Lower leg skin (tissue), 4 donors: ENCODE data around the gene GGA2. TPM values are rescaled to one million over a fixed set of nuclear protein-coding genes. Genes with fewer than 3 reads are reported as not detected.
"Not testable (repeated sequence)": the region's sequence is repeated elsewhere in the genome, so short reads cannot be mapped to it uniquely, and the experiment has no call there.

ENCODE experiments used
- DNase-seq, 2 donors: peaks; one replicate each; pipeline ENCODE4 v3.0.0-alpha.2; 2019; ENCODE audit warnings: low spot score in 2 of 2
- H3K4me3 ChIP-seq: fragments of 200-600 bp; sonication (generic); 2 replicates; pipeline ENCODE4 v1.5.1; 2017; ENCODE audit warnings: mild to moderate bottlenecking, low read depth; ENCODE audit not compliant: poor library complexity, severe bottlenecking
- POLR2A ChIP-seq, 2 donors: fragments of 450-650 bp; IDR thresholded peaks; one replicate each; pipeline ENCODE4 v1.6.1; 2016 to 2017; ENCODE audit warnings: antibody characterized with exemption in 2 of 2, mild to moderate bottlenecking in 1 of 2, moderate library complexity in 1 of 2
- WGBS, 2 donors: methylation state at CpG; one replicate each; pipeline ENCODE4 v1.1.5; 2018; 5-methylcytosine and 5-hydroxymethylcytosine counted together
- intact Hi-C: fragments of 100-400 bp; cut with DNase I; formaldehyde crosslinking; loops from one replicate; pipeline ENCODE4 v1.15.0; 2023; ENCODE audit warnings: low total_unique reads
- total RNA-seq, 4 donors: library from RNA; depleted of rRNA; stranded (reverse); fragments of >200 nt; gene quantifications; one replicate each; pipeline ENCODE4 v1.1.0, GENCODE V29; 2016
- TF ChIP-seq, protein P1 (sequence below), 3 donors: fragments of 450-650 bp; IDR thresholded peaks; one replicate each; pipeline ENCODE4 v1.5.1; 2016; ENCODE audit warnings: antibody characterized with exemption in 3 of 3, mild to moderate bottlenecking in 3 of 3, moderate library complexity in 2 of 3

GGA2 gene
- total RNA-seq, 4 donors from 2014 or later, result 40.7 to 80.4 (median 61.4) TPM

DNA sequence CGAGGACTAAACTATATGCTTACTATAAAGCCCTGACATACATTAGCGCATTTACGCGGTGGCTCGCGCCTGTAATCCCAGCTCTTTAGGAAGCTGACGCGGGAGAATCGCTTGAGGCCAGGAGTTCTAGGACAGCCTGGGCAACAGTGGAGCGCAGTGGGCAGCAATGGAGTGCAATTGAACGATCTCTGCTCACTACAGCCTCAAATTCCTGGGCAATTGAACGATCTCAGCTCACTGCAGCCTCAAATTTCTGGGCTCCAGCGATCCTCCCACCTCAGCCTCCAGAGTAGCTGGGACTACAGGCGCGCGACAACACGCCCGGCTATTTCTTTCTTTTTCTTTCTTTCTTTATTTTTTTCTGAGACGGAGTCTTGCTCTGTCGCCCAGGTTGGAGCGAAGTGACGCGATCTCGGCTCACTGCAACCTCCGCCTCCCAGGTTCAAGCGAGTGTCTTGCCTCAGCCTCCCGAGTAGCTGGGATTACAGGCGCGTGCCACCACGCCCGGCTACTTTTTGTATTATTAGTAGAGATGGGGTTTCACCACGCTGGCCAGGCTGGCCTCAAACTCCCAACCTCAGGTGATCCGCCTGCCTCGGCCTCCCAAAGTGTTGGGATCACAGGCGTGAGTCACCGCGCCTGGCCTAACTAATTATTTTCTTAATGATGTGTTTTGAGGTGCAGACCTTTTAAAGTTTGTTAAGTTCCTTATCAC lies 56.8 kb downstream of the GGA2 start:
- TF ChIP-seq, protein P1, sequence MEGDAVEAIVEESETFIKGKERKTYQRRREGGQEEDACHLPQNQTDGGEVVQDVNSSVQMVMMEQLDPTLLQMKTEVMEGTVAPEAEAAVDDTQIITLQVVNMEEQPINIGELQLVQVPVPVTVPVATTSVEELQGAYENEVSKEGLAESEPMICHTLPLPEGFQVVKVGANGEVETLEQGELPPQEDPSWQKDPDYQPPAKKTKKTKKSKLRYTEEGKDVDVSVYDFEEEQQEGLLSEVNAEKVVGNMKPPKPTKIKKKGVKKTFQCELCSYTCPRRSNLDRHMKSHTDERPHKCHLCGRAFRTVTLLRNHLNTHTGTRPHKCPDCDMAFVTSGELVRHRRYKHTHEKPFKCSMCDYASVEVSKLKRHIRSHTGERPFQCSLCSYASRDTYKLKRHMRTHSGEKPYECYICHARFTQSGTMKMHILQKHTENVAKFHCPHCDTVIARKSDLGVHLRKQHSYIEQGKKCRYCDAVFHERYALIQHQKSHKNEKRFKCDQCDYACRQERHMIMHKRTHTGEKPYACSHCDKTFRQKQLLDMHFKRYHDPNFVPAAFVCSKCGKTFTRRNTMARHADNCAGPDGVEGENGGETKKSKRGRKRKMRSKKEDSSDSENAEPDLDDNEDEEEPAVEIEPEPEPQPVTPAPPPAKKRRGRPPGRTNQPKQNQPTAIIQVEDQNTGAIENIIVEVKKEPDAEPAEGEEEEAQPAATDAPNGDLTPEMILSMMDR (IDR thresholded peaks at IDR 0.05), result no peak
- TF ChIP-seq POLR2A (IDR thresholded peaks at IDR 0.05), result no peak
- 49 to 54% methylated on average over 37 of the region's 37 CpGs for WGBS, 2 donors
- intact Hi-C loops, result no loop called here
- DNase-seq, result no peak
- peak overlapping the region; percentile 75 for H3K4me3 ChIP-seq

DNA sequence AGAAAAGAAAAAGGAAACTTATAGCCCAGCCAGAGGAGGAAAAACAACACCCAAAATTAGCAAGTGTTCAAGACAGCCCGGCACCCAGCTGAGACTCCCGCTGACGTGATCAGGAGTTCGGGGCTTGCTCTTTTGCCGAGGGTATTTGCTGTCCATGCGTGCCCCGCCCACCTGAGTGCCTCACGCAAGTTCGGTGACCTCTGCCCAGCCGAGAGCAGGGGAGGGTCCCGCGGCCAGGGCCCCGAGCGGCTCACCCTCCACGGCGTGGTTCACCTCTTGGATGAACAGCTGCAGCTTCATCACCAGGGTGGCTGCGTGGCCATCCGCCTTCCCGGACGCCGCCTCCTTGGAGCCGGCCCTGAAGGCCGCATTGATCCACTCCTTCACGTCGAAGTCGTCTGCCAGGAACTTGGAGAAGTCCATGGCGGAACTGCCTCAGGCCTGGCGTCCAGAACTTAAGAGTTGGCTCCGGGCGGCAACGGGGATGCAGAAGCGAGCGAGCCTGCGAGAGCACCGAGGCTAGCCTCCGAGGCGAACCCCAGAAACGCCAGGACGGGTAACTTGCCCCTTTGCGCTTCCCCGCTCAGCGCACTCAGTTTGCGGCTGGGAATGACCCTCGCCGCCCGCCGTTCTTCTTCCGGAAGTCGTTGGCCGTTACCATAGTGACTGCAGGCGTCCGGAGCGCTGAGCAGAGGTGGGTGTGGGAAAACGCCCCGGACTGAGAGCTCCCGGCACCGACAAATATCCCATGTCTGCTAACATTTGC lies 57.5 kb downstream of the GGA2 start, which contains the start of gene COG7:
Gene COG7, minus strand, starts transcription at position 618 of the 766 bp plus-strand sequence. Its CDS starts 195 bp downstream, at position 423.
- peak within 1 kb of the TSS; percentile 75 for H3K4me3 ChIP-seq
- 0% methylated on average over 44 to 53 of the region's 57 CpGs for WGBS, 2 donors
- TF ChIP-seq, protein P1 (IDR thresholded peaks at IDR 0.05), result no peak
- TF ChIP-seq POLR2A (IDR thresholded peaks at IDR 0.05), result no peak
- peak; percentile 81 to 97 for DNase-seq
- intact Hi-C loops, result no loop called here

DNA sequence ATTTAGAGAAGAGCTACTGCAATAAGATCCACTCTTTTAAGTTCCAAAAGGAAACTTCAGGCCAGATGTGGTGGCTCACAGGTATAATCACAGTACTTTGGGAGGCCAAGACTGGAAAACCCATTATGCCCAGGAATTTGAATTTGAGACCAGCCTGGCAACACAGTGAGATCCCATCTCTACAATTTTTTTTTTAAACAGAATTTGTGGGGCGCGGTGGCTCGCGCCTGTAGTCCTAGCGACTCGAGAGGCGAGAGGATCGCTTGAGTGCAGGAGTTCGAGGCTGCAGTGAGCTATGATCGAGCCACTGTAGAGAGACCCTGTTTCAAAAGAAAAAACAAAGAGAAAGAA lies 58.1 kb downstream of the GGA2 start:
- no peak for DNase-seq
- H3K4me3 ChIP-seq, result peak overlapping the region; percentile 75
- WGBS, 2 donors, result 1 to 2% methylated on average over 10 of the region's 10 CpGs
- TF ChIP-seq, protein P1 (IDR thresholded peaks at IDR 0.05), result no peak
- no peak for TF ChIP-seq POLR2A (IDR thresholded peaks at IDR 0.05)
- intact Hi-C loops, result no loop called here

DNA sequence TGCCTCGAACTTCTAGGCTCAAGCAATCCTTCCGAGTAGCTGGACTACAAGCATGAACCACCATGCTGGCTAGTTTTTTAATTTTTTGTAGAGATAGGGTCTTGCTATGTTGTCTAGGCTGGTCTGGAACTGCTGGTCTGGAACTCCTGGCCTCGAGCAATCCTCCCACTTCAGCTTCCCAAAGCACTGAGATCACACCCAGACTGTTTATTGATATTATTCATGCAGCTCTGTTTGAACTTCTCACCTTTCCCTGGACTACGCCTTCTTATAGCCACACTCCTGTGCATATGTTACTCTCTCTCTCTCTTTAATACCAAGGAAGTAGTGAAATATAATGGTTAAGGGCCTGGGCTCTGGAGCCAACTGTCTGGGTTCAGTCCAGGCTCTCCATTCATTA lies 61.9 kb downstream of the GGA2 start:
- DNase-seq, result no peak
- 75 to 86% methylated on average over 4 of the region's 4 CpGs for WGBS, 2 donors
- H3K4me3 ChIP-seq, result no peak overlapping the region
- TF ChIP-seq POLR2A (IDR thresholded peaks at IDR 0.05), result no peak
- TF ChIP-seq, protein P1 (IDR thresholded peaks at IDR 0.05), result no peak
- intact Hi-C loops, result no loop called here

DNA sequence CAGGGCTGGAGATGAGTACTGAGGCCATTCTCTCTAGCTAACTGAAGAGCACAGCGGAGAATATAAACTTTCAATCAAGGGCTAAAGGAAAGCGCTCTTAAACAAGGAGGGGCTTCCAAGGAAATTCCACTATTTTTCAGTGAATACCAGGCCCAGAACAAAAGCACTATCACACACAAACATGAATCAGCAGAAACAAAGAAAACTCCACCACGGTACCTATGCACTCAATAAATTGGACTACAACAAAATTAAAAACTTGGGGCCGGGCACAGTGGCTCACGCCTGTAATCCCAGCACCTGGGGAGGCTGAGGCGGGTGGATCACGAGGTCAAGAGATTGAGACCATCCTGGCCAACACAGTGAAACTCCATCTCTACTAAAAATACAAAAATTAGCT lies 72.8 kb downstream of the GGA2 start:
- WGBS, 2 donors, result 94 to 96% methylated on average over 7 of the region's 7 CpGs
- DNase-seq, H3K4me3 ChIP-seq, intact Hi-C loops: not testable (repeated sequence)

DNA sequence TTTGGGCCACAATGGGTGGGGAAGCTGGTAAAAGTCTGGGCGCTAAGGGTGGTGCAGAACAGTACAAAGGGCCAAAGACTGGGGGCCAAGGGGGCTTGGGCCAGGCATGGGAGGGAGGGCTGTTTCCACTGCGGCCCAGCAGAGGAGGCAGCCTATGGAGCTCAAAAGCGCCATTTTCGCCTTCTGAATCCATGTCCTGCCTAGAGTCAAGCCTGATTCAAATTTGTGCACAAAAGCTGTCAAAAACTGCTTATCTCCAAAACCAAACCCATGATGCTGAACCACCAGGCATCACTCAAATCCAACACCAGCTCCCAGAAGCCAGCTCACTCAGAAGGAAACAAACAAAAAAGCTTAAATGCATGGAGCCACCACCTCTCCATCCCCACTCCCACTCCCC lies 73.3 kb downstream of the GGA2 start:
- TF ChIP-seq, protein P1 (IDR thresholded peaks at IDR 0.05), result no peak
- TF ChIP-seq POLR2A (IDR thresholded peaks at IDR 0.05), result no peak
- no peak overlapping the region for H3K4me3 ChIP-seq
- intact Hi-C loops, result no loop called here
- 85% methylated on average over 4 of the region's 4 CpGs for WGBS, 2 donors
- DNase-seq, result no peak
